Measurements from ENCODE around the gene MCTP1. TPM values are rescaled to one million over a fixed set of nuclear protein-coding genes. Genes with fewer than 3 reads are reported as not detected.

Gene MCTP1
- total and polyA plus RNA-seq, 2 of the 8 experiments (the other 6 are each of a cell fraction or from before 2014, with no cell fraction given) = 0.56 to 3.4 TPM

GRCh38 chr5:95100551-95100950, 184.3 kb downstream of the MCTP1 start:
- TF ChIP-seq MAFK (IDR thresholded peaks at IDR 0.05; ENCODE audit: low read depth, low read length) (no peak), CHD1 (IDR thresholded peaks at IDR 0.05; ENCODE audit: low read depth, low read length) (no peak), SP2 (IDR thresholded peaks at IDR 0.05; ENCODE audit: low read length) (no peak), HDAC2 (IDR thresholded peaks at IDR 0.05; ENCODE audit: borderline replicate concordance in 1 of 2, low read depth in 2 of 2, low read length in 2 of 2) (no peak), PHF8 (conservative IDR thresholded peaks at IDR 0.05; ENCODE audit: low read depth, low read length) (no peak), KDM4A (IDR thresholded peaks at IDR 0.05; ENCODE audit: low read depth, low read length, severe bottlenecking) (no peak), RXRA (IDR thresholded peaks at IDR 0.05; ENCODE audit: insufficient read depth, low read depth, low read length) (no peak), E2F6 (IDR thresholded peaks at IDR 0.05) (no peak), RFX5 (IDR thresholded peaks at IDR 0.05; ENCODE audit: borderline replicate concordance, low read depth, low read length) (no peak)
- TF ChIP-seq, protein P1, sequence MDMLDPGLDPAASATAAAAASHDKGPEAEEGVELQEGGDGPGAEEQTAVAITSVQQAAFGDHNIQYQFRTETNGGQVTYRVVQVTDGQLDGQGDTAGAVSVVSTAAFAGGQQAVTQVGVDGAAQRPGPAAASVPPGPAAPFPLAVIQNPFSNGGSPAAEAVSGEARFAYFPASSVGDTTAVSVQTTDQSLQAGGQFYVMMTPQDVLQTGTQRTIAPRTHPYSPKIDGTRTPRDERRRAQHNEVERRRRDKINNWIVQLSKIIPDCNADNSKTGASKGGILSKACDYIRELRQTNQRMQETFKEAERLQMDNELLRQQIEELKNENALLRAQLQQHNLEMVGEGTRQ (IDR thresholded peaks at IDR 0.05; ENCODE audit: low read length) = no peak
- Histone ChIP-seq H3K4ac (replicated peaks; ENCODE audit: insufficient read length, low read depth, low read length) (no peak overlapping the region), H2BK12ac (ENCODE audit: low read depth, low read length) (no peak overlapping the region)

More at GRCh38 chr5:95100551-95100950, 184.3 kb downstream of the MCTP1 start:
- Histone ChIP-seq H4K5ac (ENCODE audit: insufficient read length, low read depth, low read length) (no peak overlapping the region), H3K14ac (ENCODE audit: insufficient read length) (no peak overlapping the region), H3K27ac (ENCODE audit: low read depth, low read length) (no peak overlapping the region), H3K18ac (ENCODE audit: extremely low read depth, low read length) (no peak overlapping the region), H3K9me3 (ENCODE audit: insufficient read depth in 2 of 2, low read depth in 1 of 2, low read length in 1 of 2) (no peaks in the 10 kb centered on the region), H3K79me1 (ENCODE audit: low read depth, low read length) (no peaks in the 10 kb centered on the region), H3K27me3 (replicated peaks in 1 of 4; ENCODE audit: control insufficient read depth in 3 of 4, extremely low read depth in 1 of 4, insufficient read depth in 3 of 4, low read length in 3 of 4) (no peaks in the 10 kb centered on the region), H3K23ac (ENCODE audit: insufficient read length) (no peak overlapping the region), H3K4me1 (replicated peaks in 1 of 4; ENCODE audit: control insufficient read depth in 3 of 4, insufficient read depth in 4 of 4, low read length in 3 of 4) (no peaks in the 10 kb centered on the region), H4K8ac (ENCODE audit: extremely low read depth, insufficient read depth, low read length) (no peak overlapping the region), H2BK5ac (ENCODE audit: low read depth, low read length) (no peak overlapping the region), H2BK15ac (ENCODE audit: low read length) (no peak overlapping the region), H3K9ac (replicated peaks in 1 of 4; ENCODE audit: extremely low read depth in 1 of 4, low read depth in 3 of 4, low read length in 3 of 4) (no peak overlapping the region), H3K4me2 (ENCODE audit: insufficient read depth in 1 of 2, low read depth in 2 of 2, low read length in 2 of 2) (no peak overlapping the region), H3K36me3 (ENCODE audit: control insufficient read depth in 2 of 4, insufficient read depth in 4 of 4, low read length in 3 of 4) (no peaks in the 10 kb centered on the region), H3K4me3 (ENCODE audit: extremely low read depth in 1 of 4, insufficient read depth in 2 of 4, low read depth in 3 of 4, low read length in 4 of 4) (no peak overlapping the region), H3K23me2 (ENCODE audit: low read depth, low read length) (no peaks in the 10 kb centered on the region), H4K91ac (replicated peaks; ENCODE audit: insufficient read length, low read length) (no peak overlapping the region), H4K20me1 (replicated peaks in 1 of 2; ENCODE audit: control insufficient read depth in 1 of 2, insufficient read depth in 2 of 2, low read length in 2 of 2) (no peaks in the 10 kb centered on the region), H3K79me2 (ENCODE audit: control insufficient read depth in 1 of 2, insufficient read depth in 2 of 2, low read length in 2 of 2) (no peaks in the 10 kb centered on the region), H2AFZ (ENCODE audit: low read length) (no peak overlapping the region), H2BK20ac (ENCODE audit: low read length) (no peak overlapping the region), H3K56ac (replicated peaks; ENCODE audit: insufficient read length, low read depth, low read length) (no peak overlapping the region), H2BK120ac (replicated peaks; ENCODE audit: low read depth, low read length) (no peak overlapping the region), H2AK5ac (ENCODE audit: low read depth, low read length) (no peak overlapping the region)
- POLR2A ChIA-PET (ENCODE audit: partially characterized antibody) = no interaction called here
- CTCF ChIA-PET (ENCODE audit: partially characterized antibody) = no interaction called here
- 100% methylated on average over 1 of the region's 1 CpG; no CpG with 5 or more reads in 1 of the 2 experiments for WGBS, 2 experiments (ENCODE audit: extremely low coverage in 1 of 2, insufficient coverage in 1 of 2, insufficient read length in 1 of 2, insufficient replicate concordance in 2 of 2, low coverage in 1 of 2, low lambda C conversion rate in 2 of 2, missing lambda C conversion rate in 1 of 2)
- no peak for FAIRE-seq
- DNase-seq (ENCODE audit: low read depth in 1 of 2, low spot score in 2 of 2) = no peak

Measured in H1 (cell line).